GM21423 (cell line): ENCODE results near the gene GDF2.

ENCODE experiments used
- ATAC-seq: cut with Tn5 transposase; IDR thresholded peaks from one replicate; pipeline ENCODE4 v1.9.1; 2021; ENCODE audit warnings: mild to moderate bottlenecking, moderate library complexity; ENCODE audit not compliant: unreplicated experiment

Gene GDF2

DNA sequence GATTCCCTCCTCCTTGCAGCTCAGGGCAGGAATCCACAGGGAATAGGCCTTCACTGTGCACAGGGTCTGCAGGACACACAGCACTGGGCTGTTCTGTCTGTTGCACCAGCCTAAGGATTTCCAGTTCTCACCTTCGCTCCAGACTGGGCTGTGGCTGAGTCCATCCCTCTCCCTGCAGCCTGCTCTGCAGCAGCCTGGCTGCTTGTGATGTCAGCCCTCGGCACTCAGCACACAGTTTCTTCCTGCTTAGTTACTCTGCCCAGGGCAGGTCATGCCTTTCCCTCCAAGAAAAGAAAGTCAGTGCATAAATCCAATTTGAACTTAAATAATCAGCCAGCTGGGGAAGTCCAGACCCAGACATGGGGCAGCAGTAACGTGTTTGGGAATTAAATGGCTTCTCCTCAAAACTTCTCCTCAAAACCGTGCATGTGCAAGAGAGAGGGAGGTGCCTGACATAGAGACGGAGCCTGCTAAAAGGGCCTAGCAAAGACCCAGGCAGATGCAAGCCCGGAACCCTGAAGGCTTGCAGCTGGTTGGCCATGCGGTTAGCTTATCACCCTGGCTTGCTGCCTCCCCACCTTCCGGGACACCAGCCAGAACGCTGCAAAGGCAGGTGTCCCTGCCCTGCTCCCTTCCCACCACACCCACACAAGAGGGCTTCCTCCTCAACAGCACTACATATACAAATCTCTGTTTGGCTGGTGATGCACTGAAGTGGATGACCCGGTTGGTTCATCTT, 10.9 kb upstream of the GDF2 start:
- ATAC-seq, result no peak

DNA sequence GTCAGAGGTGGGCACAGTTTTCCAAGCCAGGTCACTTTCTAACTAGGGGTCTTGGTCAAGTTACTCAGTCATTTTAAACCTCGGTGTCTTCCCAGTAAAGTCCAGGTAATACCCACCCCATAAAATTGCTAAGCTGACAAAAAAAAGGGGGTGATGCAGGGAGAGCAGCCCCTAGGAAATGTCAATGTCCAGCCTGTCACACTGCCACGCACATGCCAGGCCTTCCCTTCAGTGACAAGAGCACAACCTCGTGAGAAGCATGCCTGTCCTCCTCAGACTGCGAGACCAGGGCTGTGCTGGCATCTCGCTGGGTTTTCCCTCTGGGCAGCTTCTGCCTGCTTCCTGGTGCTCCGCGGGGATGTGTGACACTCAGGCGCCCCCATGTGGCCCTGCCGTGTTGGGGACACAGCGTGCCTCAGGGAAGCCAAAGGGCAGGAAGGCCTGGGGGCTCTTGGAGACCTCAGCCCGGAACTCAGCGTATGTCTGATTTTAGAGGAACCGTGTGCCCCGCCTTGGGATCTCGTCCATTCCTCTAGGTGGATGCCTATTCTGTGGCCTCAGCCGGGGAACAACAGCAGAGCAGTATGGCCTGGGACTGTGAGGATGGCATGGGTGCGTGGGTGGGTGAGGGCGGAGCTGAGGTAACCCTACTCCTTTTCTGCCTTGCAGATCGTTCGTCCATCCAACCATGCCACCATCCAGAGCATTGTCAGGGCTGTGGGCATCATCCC, 10.2 kb upstream of the GDF2 start:
- no peak for ATAC-seq

DNA sequence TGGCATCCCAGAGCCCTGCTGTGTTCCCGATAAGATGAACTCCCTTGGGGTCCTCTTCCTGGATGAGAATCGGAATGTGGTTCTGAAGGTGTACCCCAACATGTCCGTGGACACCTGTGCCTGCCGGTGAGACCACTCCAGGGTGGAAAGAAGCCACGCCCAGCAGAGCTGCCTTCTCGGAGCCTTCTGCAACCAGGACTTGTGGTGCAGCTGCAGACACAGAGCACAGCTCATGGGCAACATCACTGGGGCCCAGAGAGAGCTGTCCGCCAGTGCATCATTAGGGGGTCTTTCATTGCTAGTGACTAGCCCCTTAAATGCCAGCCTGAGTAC, 9.6 kb upstream of the GDF2 start:
- no peak for ATAC-seq

DNA sequence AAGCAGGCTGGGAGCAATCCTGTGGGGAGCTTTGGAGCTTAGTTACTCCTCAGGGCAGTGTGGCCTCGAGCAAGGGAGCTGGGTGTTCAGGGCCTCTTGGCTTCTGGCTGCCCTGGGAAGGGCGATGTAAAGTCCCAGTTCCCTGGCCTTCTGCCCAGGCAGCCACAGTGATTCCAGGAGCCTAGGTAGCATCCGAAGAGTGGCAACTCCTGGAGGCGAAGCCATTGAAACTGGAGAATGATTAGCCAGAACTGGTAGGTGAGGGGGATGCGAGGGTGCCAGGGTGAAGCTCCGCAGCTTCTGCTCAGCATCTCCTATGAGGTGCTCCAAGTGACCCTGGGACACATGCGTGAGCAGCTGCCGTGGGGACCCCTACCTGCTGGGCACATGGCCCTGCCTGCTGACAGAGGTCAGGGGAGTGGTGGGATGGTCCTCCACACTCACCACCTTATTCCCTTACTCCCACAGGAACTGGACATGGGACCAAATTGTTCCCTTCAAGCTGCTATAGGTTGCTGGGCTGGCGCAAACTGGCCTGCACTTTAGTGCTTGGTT, 7.8 kb upstream of the GDF2 start:
- no peak for ATAC-seq

DNA sequence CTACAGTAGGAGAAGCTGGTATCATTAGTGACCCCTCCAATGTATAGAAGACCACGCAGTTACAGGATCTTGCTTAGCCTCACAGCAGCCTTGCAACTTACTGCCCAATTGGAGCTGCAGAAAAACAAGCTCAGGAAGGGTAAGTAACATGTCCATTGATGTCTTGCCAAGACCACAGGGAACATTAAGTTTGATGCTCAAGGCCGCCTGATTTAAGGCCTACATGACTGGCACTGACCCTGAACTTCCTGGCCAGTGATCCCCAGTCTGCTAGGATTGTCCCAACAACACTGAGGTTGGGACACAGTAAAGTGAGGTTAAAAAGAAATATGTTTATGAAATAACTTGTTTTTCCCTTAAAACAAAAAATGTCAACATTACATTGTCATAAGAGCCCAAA, 6.8 kb upstream of the GDF2 start:
- ATAC-seq, result no peak

DNA sequence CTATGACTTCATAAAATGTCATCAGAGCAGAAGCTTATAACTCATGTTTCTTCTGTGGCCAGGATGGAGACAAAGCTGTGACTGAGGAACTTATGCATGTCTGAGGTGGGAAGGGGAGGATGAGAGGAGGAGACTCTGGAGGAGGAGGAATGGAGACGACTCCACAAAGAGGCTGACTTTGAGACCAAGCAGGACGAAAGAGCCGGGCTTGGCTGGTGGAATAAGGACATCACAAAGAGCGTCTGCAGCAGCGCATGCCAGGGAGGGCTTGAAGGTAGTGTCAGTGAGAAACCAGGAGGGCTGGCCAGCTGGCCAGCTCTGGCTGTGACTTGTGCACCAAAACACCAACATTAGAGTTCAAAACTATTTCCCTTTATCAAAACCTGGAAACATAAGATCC, 6.1 kb upstream of the GDF2 start:
- no peak for ATAC-seq

DNA sequence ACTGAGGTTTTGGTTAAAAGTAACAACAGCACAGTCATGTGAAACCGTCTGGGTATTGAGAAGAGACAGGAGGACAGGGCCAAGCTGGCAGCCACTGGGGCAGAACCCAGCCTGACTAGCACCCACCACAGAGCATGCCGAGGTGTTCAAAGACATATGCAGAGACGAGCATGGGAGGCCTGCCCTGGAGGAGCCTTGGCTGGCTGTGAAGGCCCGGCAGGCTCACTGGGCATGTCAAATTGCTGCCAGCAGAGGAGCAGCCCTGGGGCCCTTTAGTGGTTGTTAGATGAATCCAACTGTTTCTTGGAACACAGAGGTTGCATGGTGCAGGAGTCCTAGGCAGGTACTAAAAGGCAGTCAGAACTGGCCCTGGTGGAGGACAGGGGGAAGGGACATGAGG, 5.0 kb upstream of the GDF2 start:
- ATAC-seq, result no peak

DNA sequence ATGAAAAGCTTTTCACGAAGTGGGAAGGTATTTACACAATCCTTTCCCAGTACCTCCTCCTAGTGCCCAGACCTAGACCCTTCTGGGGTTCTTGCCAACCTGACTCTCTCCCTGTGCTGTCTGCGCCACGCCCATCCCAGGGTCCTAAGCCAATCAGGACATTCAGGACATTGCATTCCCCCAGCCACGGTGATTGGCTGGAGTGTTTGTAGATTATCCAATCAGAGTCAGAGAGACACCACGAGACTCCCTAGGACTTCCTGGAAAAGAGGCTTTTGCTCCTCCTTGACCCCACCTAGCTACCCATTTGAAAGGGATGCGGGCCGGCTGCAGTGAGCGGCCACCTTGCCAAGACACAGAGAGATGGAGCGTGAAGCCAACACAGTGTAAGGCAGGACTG, 3.5 kb upstream of the GDF2 start:
- no peak for ATAC-seq

DNA sequence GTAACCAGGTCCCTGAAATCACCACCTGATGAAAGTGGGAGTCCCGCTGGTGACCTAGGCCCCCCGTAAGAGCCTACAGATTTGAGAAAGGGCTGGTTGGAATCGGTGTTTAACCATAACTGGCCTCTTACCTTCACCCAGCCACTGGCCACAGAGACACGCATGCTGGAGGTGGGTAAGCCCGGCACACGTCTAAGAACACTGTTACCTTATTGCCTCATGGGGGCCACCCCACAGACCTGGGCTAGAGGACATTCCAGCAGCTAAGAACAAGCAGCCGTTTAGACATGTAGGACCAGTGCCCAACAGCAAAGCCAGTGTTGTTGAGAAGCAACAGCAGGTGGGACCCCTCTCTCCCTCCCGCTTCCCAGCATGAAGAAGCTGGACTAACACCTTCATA, 2.5 kb upstream of the GDF2 start:
- ATAC-seq, result no peak

DNA sequence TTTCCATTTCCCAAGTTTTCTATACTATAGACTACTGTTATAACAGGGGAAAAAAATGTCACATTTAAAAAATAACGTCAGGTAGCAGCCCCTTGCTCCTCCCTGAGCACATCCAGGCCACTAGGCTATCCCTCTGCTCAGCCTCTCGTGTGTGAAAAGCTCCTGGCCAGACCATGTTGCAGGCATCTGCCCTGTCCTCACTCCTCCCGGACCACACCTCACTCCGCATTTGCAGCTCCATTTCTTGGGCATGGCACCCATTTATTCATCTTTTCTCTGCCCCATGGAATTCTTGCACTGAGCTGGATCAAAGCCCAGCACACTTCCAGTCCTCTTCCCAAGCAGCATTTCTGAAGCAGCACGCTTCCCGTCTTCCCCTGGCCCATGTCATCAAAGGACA, 1.4 kb upstream of the GDF2 start:
- no peak for ATAC-seq

DNA sequence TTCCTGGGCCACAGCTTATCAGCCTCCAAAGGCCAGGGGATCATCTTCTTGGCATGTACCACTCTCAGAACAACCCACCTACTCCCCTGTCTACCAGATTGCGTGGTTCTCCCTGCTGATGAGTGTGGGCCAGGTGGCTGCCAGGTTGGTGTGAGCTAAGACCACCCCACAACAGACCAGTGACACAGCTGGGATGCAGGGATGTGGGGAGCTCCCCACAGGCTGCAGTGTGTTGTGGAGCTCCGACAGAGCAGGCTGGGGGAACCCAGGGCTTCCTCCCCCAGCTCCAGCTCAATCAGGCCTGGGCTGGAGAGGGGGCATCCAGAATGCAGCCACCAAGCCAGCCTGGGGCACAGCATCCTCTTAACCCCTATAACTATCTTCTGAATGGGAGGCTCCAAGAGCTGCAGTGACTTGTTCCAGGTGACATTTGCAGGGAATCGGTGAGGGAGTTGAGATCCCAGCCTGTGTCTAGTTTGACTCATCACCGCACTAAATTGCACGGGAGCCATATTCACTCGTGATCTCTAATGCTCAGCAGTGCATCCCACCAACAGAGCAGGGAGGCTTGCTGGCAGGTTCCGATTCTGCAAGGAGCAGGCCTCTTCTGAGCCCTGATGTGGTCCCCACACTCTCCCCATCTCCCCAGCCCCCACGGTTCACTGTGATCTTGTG, 596 bp upstream of the GDF2 start:
- no peak for ATAC-seq

DNA sequence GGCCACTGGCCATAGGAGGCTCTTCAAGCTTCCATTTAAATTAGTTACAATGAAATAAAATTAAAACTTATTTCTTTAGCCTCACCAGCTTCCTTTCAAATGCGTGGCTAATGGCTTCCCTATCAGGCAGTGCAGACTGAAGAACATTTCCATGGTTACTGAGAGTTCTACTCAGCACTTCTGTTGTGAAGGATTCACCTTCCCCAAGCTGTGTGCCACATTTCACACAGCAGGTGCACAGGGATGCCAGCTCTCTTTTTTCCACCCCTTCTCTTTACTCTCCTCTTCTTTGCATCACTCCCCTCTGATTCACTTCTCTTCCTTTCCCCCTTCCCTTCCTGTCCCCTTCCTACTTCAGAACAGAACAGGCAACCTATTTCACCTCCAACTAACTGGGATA, 833 bp downstream of the GDF2 start:
- ATAC-seq, result no peak

DNA sequence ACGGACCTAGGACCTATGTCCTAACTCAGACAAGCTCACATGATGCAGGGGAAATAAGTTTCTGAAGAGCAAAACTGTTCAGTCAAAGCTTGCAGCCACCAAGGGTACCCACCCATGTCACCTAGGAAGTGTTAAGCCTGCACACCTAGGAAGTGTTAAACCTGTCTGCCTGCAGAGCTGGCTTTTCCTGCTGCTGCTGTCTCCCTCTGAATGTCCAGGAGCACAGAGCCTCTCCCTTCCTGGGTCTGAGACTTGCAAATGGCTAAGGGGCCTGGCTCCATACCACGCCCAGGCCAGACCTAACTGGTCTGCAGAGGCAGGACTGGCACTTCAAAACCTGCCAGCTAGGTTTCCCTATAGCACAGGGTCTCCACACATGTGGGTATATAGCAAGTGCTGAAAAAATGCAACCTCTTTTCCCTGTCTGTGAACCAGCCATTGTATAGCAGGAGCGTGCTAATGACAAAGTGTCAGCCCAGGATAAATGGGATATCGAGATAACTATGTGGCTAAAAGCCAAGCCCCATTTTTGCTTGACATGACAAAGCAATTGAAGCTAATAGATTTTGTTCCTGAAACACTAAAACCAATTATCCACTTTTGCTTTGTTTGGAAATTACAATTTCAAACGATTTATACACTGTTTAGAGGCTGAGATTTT, 1.5 kb downstream of the GDF2 start:
- ATAC-seq, result no peak

DNA sequence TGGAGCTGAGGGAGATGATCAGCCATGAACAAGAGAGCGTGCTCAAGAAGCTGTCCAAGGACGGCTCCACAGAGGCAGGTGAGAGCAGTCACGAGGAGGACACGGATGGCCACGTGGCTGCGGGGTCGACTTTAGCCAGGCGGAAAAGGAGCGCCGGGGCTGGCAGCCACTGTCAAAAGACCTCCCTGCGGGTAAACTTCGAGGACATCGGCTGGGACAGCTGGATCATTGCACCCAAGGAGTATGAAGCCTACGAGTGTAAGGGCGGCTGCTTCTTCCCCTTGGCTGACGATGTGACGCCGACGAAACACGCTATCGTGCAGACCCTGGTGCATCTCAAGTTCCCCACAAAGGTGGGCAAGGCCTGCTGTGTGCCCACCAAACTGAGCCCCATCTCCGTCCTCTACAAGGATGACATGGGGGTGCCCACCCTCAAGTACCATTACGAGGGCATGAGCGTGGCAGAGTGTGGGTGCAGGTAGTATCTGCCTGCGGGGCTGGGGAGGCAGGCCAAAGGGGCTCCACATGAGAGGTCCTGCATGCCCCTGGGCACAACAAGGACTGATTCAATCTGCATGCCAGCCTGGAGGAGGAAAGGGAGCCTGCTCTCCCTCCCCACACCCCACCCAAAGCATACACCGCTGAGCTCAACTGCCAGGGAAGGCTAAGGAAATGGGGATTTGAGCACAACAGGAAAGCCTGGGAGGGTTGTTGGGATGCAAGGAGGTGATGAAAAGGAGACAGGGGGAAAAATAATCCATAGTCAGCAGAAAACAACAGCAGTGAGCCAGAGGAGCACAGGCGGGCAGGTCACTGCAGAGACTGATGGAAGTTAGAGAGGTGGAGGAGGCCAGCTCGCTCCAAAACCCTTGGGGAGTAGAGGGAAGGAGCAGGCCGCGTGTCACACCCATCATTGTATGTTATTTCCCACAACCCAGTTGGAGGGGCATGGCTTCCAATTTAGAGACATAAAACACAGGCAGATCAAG, 3.3 kb downstream of the GDF2 start:
- no peak for ATAC-seq

DNA sequence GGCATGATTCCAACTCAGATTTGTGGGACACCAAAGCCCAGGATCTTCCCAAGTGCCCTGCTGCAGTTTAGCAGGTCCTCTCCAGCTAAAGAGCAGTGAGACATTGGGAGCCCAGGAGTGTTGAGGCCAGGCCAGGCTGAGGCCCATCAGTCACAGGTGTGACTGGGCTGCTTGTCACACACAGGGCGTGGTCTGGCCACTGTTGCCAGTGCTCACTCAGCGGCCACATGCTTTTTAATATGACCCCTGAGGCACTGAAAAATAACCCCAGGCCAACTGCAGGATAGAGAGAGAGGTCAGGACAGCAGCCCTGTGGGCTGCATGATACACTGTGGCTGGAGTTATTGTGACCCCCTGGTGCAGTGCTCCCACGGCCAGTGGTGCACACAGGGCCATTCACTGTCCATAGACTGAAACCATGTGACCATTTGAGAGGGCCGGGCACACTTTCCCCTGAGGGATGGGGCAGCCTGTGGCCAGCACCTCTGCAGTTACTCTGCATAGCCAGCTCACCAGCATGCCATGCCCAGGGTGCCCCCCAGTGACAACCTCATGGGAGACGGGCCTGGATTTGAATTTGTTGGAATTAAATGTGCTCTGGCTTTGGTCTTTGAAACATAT, 4.2 kb downstream of the GDF2 start:
- no peak for ATAC-seq

DNA sequence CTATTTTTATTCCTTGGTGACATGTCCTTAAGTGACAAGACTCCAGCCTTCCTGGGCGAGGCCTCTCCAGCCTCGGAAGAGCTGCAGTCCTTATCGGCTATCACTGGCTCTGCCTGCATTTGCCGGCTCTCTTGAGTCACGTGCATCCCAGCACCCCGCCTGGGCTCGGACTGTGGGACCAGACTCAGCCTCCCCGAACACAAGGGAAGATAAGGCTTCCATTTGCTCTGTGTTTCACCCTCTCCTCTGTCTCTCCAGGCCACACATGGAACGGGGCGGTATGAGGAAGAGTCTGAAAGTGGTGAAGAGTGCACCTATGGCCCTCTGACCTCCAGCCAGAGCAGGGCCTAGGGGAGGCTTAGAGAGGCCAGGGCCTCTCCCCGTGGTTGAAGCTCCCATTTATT, 4.7 kb downstream of the GDF2 start:
- no peak for ATAC-seq

DNA sequence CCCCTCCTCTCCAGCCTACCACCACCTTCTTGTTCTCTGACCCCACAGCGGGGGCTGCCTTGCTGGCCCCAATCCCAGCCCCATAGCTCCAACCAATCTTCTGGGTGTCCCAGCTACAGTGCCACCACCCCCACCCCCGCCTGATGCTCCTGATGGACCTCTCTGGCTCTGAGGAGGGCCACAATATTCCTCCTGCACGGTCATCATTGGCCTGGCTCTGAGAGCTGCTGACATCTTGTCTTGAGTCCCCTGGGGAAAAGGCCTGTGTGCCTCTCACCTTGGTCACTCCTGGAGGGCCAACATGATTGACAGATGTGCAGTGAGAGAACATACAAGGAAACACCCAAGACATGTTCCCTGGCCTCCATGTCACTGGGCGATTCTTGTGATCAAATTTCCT, 7.6 kb downstream of the GDF2 start:
- ATAC-seq, result no peak

DNA sequence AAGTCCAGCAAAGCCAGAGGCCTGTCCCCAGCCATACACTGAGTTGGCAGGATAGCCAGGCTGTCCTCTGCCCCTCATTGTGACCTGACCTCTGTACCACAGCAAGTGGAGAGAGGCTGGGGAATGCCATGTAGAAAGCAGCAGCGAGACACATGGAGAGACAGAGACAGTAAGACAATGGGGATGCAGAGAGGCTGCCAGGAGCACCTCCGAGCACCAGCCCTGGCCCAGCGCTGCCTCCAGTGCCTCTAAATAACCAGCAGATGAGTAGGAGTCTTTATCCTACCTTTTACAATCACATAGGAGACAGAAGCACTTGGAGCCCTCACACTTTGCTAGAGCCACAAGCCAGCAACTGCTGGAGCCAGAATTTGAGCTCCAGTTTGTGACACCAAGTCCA, 8.1 kb downstream of the GDF2 start:
- ATAC-seq, result no peak

DNA sequence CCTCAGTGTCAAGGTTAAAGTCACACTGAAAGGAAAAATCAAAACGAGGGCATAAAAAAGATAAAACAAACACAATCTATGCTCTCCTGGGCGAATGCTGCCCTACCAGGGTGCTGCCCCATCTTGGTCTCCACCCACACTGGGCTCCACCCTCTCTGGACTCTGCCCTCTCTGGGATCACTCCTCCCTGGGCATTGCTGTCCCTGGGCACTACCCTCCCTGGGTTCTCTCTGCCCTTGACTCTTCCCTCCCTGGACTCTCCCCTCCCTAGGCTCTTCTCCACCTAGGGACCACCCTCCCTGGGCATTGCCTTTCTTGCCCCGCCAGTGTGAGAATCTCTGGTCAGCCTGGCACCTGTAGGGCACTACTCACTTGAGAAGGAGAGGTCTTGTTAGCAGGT, 8.6 kb downstream of the GDF2 start:
- ATAC-seq, result no peak

DNA sequence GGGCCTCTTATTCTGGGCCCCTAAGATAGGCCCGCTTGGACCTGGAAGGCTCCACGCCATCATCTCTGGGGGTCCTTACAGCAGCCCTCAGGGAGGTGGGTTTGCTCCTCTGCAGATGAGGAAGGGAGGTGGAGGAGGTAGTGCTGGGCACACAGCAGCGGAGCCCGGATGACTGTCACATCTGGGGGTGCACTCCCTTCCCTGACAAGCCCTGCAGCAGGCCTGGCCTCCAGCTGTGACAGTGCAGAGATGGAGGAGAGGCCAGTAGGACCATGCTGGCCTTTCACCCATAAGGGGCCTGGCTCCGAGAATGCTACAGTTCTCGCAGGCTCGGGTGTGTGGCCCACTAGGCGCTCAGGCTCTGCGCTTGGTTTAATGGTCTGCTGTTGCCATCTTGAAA, 9.2 kb downstream of the GDF2 start:
- ATAC-seq, result no peak
